Rectal smooth muscle tissue (tissue), 1 donor: ENCODE results near the gene PLK3.

Experiments
- H3K27ac ChIP-seq: one replicate; pipeline ENCODE4 v1.7.0; 2013; ENCODE audit warnings: low read depth, low read length, inconsistent platforms
- H3K27me3 ChIP-seq: one replicate; pipeline ENCODE4 v1.7.0; 2013; ENCODE audit warnings: low read length; ENCODE audit not compliant: control insufficient read depth, insufficient read depth
- H3K36me3 ChIP-seq: one replicate; pipeline ENCODE4 v1.7.0; 2013; ENCODE audit warnings: low read length; ENCODE audit not compliant: control insufficient read depth, insufficient read depth
- H3K4me1 ChIP-seq: one replicate; pipeline ENCODE4 v1.7.0; 2013; ENCODE audit warnings: low read length; ENCODE audit not compliant: control insufficient read depth, insufficient read depth
- H3K4me3 ChIP-seq: one replicate; pipeline ENCODE4 v1.7.0; 2013; ENCODE audit warnings: low read length
- H3K9ac ChIP-seq: one replicate; pipeline ENCODE4 v1.7.0; 2013; ENCODE audit warnings: low read length

PLK3 gene

GRCh38 chr1:44847845-44848244 lies 47.7 kb downstream of the PLK3 start:
- no peak overlapping the region for H3K27ac ChIP-seq
- no peaks in the 10 kb centered on the region for H3K27me3 ChIP-seq
- H3K9ac ChIP-seq: no peak overlapping the region
- H3K4me3 ChIP-seq: no peak overlapping the region
- no peaks in the 10 kb centered on the region for H3K36me3 ChIP-seq
- no peaks in the 10 kb centered on the region for H3K4me1 ChIP-seq

- Histone ChIP-seq H3K4me1 (no peaks in the 10 kb centered on the region), H3K27ac (no peak overlapping the region), H3K36me3 (no peaks in the 10 kb centered on the region), H3K4me3 (no peak overlapping the region), H3K27me3 (no peaks in the 10 kb centered on the region), H3K9ac (no peak overlapping the region)
Observed at GRCh38 chr1:44848456-44849181, 48.4 kb downstream of the PLK3 start.

- H3K4me3 ChIP-seq: no peak overlapping the region
- no peaks in the 10 kb centered on the region for H3K36me3 ChIP-seq
- no peak overlapping the region for H3K9ac ChIP-seq
- H3K27ac ChIP-seq: no peak overlapping the region
- no peaks in the 10 kb centered on the region for H3K27me3 ChIP-seq
- no peaks in the 10 kb centered on the region for H3K4me1 ChIP-seq
Observed at GRCh38 chr1:44849575-44850132, 49.5 kb downstream of the PLK3 start.

GRCh38 chr1:44851308-44851707 lies 51.1 kb downstream of the PLK3 start:
- H3K27me3 ChIP-seq: no peaks in the 10 kb centered on the region
- no peaks in the 10 kb centered on the region for H3K4me1 ChIP-seq

GRCh38 chr1:44853201-44853600 lies 53.0 kb downstream of the PLK3 start:
- no peak overlapping the region for H3K4me3 ChIP-seq
- no peak overlapping the region for H3K9ac ChIP-seq
- H3K27ac ChIP-seq: no peak overlapping the region
- H3K27me3 ChIP-seq: no peaks in the 10 kb centered on the region
- H3K4me1 ChIP-seq: no peaks in the 10 kb centered on the region
- H3K36me3 ChIP-seq: no peaks in the 10 kb centered on the region

More at GRCh38 chr1:44851308-44851707, 51.1 kb downstream of the PLK3 start:
- no peak overlapping the region for H3K9ac ChIP-seq
- H3K36me3 ChIP-seq: no peaks in the 10 kb centered on the region
- no peak overlapping the region for H3K27ac ChIP-seq
- no peak overlapping the region for H3K4me3 ChIP-seq

- H3K27me3 ChIP-seq: no peaks in the 10 kb centered on the region
- H3K4me3 ChIP-seq: no peak overlapping the region
- H3K36me3 ChIP-seq: no peaks in the 10 kb centered on the region
- no peak overlapping the region for H3K9ac ChIP-seq
- no peaks in the 10 kb centered on the region for H3K4me1 ChIP-seq
- H3K27ac ChIP-seq: no peak overlapping the region
Observed at GRCh38 chr1:44854970-44855369, 54.8 kb downstream of the PLK3 start.
